BJ (cell line): Measurements from ENCODE around the gene ARRDC5. TPM values are rescaled to one million over a fixed set of nuclear protein-coding genes. Genes with fewer than 3 reads are reported as not detected.
A peak's percentile ranks its signal among the peaks of the same experiment; 100 is the strongest.

Source experiments
- CTCF ChIA-PET: fragments of 350-600 bp; formaldehyde crosslinking; extraction: SDS; loops from one replicate; lab custom pipeline; 2021; ENCODE audit warnings: antibody characterized with exemption, inconsistent platforms; lab: Yijun Ruan, JAX
- POLR2A ChIA-PET: fragments of 300-600 bp; sonication (Branson Sonifier 250); formaldehyde crosslinking; extraction: SDS; loops from one replicate; lab custom pipeline; 2021; ENCODE audit warnings: antibody characterized with exemption; lab: Charles Lee
- DNase-seq: peaks from one replicate; pipeline ENCODE4 v3.0.0-alpha.2; 2011; ENCODE audit warnings: low read depth
- H3K27me3 ChIP-seq: 2 replicates; pipeline ENCODE4 v1.6.0; 2011; ENCODE audit warnings: low read length; ENCODE audit not compliant: control insufficient read depth, insufficient read depth
- H3K36me3 ChIP-seq: 2 replicates; pipeline ENCODE4 v1.5.1; 2011; ENCODE audit warnings: low read length; ENCODE audit not compliant: control insufficient read depth, insufficient read depth
- H3K4me3 ChIP-seq: 2 replicates; pipeline ENCODE4 v1.5.1; 2011; ENCODE audit warnings: low read depth, mild to moderate bottlenecking, control low read depth, low read length
- CTCF ChIP-seq: IDR thresholded peaks from 2 replicates; pipeline ENCODE4 v1.5.1; 2011; ENCODE audit warnings: low read depth, mild to moderate bottlenecking, control low read depth, inconsistent platforms, low read length, moderate library complexity; ENCODE audit not compliant: insufficient read depth
- polyA plus RNA-seq: library from polyadenylated mRNA; depleted of rRNA; stranded (reverse); fragments of >200 nt; gene quantifications from 2 replicates; pipeline ENCODE4 v1.2.3, GENCODE V29; 2011

The ARRDC5 gene
- polyA plus RNA-seq, 1 experiment, result not detected

GRCh38 chr19:4878491-4878968 lies 24.2 kb downstream of the ARRDC5 start:
- CTCF ChIA-PET, result interaction anchor here (1.4 to 2.4 kb wide), 3 partner anchors 9 to 69 kb away, joined by 3 to 7 read pairs (median 5); no protein-coding TSS in a partner anchor

GRCh38 chr19:4877753-4878490 lies 24.8 kb downstream of the ARRDC5 start:
- no peak for DNase-seq
- CTCF ChIA-PET, result interaction anchor here (0.8 to 2.4 kb wide), 4 partner anchors 9 to 153 kb away, joined by 3 to 7 read pairs (median 4); no protein-coding TSS in a partner anchor
- no peak for TF ChIP-seq CTCF

More at GRCh38 chr19:4878491-4878968, 24.2 kb downstream of the ARRDC5 start:
- POLR2A ChIA-PET, result no interaction called here
- no peak overlapping the region for H3K4me3 ChIP-seq
- DNase-seq, result no peak
- no peaks in the 10 kb centered on the region for H3K27me3 ChIP-seq
- H3K36me3 ChIP-seq, result no peaks in the 10 kb centered on the region
- TF ChIP-seq CTCF, result no peak

GRCh38 chr19:4873930-4874329 lies 28.8 kb downstream of the ARRDC5 start:
- CTCF ChIA-PET, result interaction anchor here (0.6 to 6.8 kb wide), 7 partner anchors 8 to 158 kb away, joined by 3 to 58 read pairs (median 5); no protein-coding TSS in a partner anchor
- no peaks in the 10 kb centered on the region for H3K27me3 ChIP-seq
- TF ChIP-seq CTCF, result no peak
- POLR2A ChIA-PET, result no interaction called here
- no peak overlapping the region for H3K4me3 ChIP-seq
- H3K36me3 ChIP-seq, result no peaks in the 10 kb centered on the region
- DNase-seq, result no peak

More at GRCh38 chr19:4877753-4878490, 24.8 kb downstream of the ARRDC5 start:
- POLR2A ChIA-PET, result no interaction called here
- no peak overlapping the region for H3K4me3 ChIP-seq
- H3K27me3 ChIP-seq, result no peaks in the 10 kb centered on the region
- H3K36me3 ChIP-seq, result no peaks in the 10 kb centered on the region

- ChIA-PET CTCF (interaction anchor here (0.7 to 6.8 kb wide), 12 partner anchors 11 to 160 kb away, joined by 3 to 58 read pairs (median 6); no protein-coding TSS in a partner anchor), POLR2A (no interaction called here)
- Histone ChIP-seq H3K27me3 (no peaks in the 10 kb centered on the region), H3K4me3 (no peak overlapping the region), H3K36me3 (no peaks in the 10 kb centered on the region)
- TF ChIP-seq CTCF, result no peak
- no peak for DNase-seq
Observed at GRCh38 chr19:4871711-4872110, 31.0 kb downstream of the ARRDC5 start.

- no peaks in the 10 kb centered on the region for H3K36me3 ChIP-seq
- no peak for TF ChIP-seq CTCF
- H3K27me3 ChIP-seq, result no peaks in the 10 kb centered on the region
- CTCF ChIA-PET, result interaction anchor here (0.6 to 6.8 kb wide), 8 partner anchors 9 to 162 kb away, joined by 3 to 58 read pairs (median 8); no protein-coding TSS in a partner anchor
- no peak overlapping the region for H3K4me3 ChIP-seq
- DNase-seq, result peak; percentile 83
- POLR2A ChIA-PET, result no interaction called here
Observed at GRCh38 chr19:4870025-4870700, 32.5 kb downstream of the ARRDC5 start.
